DMS153 treated with DMSO at 0.1 percent for 48 hours (cell line): ENCODE data around the gene PKD2L1.
"Not testable (repeated sequence)": the region's sequence is repeated elsewhere in the genome, so short reads cannot be mapped to it uniquely, and the experiment has no call there.

Experiments
- DNase-seq: peaks from one replicate; lab custom pipeline; 2025; ENCODE audit not compliant: unreplicated experiment; lab: John Stamatoyannopoulos, UW

The PKD2L1 gene

DNA sequence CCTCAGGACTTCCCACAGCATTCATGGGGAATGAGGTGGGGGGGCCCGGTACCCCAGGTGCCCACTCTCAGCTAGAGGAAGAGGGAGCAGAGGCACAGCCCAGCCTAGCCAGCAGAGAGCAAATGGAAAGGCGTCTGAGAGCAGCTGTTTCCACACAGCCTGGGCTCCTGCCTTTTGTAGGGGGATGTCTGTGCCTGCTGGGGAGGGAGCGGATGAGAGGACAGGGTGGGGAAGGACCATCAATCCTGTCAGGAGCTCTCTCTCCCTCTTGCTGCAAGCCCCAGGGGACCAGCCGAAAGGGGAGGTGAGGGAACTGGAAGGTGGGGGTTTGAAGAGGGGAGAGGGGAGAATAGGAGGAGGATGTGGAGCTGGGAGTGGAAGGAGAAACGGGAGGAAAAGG lies at the start of gene PKD2L1:
PKD2L1 (minus strand) TSS at position 150 of the 400 bp plus-strand sequence; CDS start at position 25, 125 bp downstream.
- no peak for DNase-seq

DNA sequence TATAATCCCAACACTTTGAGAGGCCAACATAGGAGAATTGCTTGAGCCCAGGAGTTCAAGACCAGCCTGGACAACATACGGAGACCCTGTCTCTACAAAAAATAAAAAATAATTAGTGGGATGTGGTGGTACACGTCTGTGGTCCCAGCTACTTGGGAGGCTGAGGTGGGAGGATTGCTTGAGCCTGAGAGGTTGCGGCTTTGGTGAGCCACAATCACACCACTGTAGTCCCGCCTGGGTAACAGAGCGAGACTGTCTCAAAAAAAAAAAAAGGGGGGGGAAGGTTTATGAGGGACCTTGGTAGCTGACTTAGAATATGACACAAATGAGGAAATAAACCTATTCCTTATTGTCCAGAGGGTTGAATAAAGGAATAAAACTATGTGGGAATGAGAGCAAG lies 47.8 kb upstream of the PKD2L1 start:
- DNase-seq: no peak

DNA sequence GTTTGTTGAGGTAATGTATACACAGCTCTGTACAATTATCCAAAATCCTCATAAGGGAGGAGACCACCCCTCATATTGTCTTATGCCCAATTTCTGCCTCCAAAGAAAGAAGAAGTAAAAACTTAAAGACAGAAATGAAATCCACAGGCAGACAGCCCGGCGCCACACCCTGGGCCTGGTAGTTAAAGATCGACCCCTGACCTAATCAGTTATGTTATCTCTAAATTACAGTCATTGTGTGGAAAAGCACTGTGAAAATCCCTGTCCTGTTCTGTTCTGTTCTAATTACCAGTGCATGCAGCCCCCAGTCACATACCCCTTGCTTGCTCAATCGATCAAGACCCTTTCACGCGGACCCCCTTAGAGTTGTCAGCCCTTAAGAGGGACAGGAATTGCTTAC lies 46.6 kb upstream of the PKD2L1 start:
- DNase-seq: not testable (repeated sequence)

DNA sequence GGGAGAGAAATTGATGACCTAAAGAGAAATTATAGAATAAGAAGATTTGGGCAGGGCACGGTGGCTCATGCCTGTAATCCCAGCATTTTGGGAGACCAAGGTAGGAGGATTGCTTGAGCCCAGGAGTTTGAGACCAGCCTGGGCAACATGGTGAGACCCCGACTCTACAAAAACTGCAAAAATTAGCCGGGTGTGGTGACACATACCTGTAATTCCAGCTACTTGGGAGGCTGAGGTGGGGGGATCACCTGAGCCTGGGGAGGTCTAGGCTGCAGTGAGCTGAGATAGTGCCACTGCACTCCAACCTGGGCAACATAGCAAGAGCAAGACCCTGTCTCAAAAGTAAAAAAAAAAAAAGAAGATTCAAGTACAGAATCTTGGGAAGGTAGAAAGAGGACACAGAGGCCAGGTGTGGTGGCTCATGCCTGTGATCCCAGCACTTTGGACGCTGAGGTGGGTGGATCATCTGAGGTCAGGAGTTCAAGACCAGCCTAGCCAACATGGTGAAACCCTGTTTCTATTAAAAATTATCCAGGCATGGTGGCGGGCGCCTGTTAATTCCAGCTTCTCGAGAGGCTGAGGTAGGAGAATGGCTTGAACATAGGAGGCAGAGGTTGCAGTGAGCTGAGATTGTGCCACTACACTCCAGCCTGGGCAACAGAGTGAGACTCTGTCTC lies 44.8 kb upstream of the PKD2L1 start:
- DNase-seq: not testable (repeated sequence)

DNA sequence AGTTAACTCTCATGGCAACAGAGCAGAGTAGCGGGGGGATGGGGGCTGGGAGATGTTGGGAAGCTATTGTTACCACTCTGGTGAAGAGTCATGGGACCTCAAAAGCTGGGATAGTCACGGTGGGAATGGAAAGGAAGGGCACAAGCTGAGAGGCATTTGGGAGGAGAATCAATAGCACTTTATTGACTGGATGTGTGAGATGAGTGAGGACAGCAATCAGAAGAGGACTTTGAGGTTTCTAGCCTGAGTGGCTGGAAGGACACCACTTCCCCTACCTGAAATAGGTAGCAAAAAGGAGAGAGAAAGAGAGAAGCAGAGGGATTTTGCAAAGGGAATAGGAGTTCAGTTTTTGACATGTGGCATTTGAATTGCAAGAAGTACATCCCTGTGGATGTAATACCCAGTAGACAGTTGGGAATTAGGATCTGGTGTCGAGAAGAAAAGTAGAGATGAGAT lies 44.2 kb upstream of the PKD2L1 start:
- peak; percentile 15 for DNase-seq

DNA sequence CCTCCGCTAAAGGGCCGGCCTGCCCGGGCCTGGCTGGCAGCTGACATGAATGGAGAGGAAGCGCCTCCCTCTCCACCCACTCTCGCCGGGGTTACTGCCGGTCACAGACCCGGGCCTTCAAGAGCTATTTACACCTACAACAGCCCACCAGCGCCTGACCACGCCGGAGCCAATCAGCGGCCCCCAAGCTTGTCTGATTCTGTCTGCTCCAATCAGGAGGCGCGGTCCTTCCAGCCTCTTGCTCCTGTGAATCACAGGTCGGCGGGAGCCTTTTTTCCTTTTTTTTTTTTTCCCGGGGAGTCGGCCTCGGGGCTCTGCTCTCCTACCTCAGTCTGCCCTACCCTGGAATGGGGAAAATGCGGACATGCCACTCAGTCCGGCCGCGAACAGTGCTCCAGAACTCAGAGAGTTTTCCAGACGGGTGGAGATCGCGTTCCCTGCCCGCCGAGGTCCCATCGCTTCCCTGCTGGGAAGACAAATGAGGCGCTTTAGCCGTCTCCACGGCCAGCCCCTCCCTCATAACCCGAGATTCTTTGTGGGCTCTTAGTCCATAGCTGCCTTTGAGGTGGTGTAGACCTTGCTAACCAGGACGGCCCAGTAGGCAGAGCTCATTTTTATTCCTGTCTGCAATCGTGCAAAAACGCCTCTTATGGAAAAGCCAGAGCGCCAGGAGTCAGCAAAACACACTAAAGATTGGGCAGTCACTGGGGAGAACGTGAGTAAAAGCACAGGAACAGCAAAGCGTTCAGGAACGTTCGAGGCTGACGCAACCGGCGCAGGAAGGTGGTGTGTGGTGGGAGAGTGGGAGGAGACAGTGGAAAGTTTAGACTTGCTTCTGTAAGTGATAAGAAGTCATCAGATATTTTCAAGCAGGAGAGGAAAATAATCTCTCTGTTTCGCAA lies 43.5 kb upstream of the PKD2L1 start:
- DNase-seq: peak; percentile 94

DNA sequence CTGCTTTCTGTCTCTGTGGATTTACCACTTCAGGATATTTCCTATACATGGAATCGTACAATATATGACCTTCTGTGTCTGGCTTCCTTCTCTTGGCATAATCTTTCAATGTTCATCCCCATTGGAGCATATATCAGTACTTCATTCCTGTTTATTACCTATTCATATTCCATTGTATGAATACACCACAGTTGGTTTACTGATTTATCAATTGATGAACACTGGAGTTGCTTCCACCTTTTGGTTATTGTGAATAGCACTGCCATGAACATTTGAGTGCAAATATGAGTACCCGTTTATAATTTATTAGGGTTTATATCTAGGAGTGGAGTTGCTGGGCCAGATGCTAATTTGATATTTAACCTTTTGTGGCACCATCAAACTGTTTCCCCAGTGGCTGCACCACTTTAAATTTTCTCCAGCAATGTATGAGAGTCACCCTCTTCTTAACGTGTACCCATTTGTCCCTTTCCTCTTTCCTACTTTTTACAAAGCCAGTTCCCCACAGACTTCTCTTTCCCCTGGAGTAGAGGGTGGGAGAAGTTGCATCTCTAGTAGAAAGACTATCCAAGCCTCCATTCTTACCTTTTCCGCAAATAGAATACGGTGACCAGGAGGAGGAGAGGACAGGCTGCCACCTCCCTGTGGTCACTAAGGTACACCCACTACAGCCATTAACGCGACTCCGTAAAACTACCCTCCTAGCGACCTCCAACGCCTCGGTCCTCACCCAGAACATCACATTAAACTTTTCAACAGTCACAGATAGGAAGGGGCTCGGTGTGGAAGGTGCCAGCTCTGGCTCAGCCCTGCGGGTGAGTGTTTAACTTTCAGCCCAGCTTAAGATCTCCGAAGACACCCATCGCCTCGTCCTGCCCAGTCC lies 42.6 kb upstream of the PKD2L1 start:
- no peak for DNase-seq

DNA sequence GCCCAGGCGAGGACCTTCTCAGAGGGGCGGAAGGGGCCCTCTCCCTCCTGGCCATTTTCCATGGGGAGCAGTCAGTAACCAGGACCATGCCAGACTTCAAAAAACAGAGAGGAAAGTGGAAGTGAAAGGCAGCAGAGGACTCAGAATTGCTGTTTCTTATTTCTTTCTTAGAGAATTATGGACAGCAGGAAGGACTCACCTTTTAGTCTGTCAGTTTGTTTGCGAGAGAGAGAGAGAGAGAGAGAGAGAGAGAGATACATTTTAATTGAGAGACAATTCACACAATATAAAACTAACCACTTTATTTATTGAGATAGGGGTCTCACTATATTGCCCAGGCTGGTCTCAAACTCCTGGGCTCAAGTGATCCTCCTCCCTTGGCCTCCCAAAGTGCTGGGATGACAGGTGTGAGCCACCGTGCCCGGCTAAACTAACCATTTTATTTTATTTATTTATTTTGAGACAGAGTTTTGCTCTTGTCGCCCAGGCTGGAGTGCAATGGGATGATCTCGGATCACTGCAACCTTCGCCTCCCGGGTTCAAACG lies 41.5 kb upstream of the PKD2L1 start:
- no peak for DNase-seq

DNA sequence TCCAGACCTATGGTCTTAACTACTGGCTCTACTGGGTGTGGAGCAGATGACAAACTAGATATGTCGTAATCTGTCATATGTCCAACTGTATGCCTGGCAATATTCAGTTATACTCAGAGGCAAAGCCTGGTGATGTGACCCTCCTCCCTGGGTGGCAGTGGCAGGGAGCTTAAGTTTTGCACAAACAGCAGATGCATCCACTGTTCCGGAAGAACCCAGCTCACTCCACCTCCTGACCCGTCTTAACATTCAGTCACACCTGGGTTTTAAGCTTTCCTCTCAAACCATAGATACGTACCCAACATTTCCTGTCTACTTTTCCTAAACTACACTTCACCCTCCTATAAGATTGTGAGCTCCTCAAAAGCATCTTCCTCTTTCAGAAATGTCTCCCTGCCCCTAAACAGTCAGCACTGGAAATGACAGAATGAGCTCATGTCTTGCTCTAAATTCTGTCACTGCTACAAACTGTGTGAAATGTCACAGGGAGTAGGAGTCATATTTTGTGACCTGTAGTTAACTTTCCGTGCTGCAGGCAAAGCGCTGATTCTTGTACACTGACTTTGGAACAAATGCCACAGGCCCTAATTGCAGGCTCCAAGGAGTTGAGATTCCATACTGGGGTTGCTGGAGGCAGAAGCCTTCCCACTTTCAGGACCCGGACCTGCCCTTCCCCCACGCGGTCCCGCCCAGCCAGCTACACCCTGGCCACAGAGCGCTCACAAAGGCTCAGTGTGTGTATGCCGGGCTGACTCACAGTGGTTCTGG lies 40.9 kb upstream of the PKD2L1 start:
- DNase-seq: no peak

DNA sequence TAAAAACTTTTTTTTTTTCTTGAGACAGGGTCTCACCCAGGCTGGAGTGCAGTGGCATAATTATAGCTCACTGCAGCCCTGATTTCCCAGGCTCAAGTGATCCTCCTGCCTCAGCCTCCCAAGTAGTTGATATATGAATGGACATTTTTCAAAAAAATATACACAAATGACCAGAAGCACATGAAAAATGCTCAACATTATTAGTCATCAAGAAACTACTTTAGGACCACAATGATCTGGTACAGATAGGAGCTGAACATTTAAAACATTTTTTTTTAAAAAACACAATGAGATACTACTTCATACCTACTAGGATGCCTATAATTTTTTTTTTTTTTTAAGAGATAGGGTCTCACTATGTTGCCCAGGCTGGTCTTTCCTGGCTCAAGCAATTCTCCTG lies 38.7 kb upstream of the PKD2L1 start:
- DNase-seq: no peak

DNA sequence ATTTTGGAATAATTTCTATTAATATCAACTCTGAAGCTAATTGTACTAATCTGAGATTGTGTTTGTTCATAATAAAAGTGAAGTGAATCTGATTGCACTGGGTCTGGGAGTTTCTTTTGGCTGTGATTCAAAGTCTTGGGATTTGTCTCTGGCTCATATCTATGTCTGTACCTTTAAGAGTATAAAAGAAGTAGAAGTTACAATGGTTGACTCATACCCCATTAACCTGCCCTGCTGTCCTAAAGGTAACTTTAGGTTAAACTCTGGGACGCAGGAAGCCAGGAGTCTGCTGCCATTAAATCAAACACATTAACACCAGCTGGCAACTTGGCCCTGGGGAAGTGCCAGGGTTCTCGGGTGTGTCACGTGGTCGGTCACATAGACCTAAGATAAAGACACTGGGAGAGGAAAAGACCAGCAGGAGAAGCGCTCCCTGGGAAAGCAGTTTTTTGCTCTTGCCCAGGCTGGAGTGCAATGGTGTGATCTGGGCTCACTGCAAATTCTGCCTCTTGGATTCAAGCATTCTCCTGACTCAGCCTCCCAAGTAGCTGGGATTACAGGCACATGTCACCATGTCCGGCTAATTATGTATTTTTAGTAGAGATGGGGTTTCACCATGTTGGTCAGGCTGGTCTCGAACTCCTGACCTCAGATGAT lies 34.8 kb upstream of the PKD2L1 start:
- peak; percentile 84 for DNase-seq

DNA sequence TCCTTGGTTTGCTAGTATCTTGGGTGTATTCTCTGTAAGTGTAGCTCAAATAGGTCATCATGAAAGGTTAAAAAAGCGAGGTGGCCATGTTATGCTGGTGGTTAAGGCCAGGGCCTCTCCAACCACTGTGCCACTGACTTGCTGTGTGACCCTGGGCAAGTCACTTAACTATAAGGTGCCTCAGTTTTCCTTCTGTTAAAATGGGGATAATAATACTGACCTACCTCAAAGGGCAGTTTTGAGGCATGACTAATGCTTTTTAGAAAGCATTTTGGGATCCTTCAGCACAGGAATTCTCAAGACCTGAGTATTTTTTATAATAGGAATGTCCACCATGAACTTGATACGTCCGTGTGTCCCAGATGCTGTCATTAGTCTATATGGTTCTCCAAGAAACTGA lies 34.1 kb upstream of the PKD2L1 start:
- DNase-seq: no peak

DNA sequence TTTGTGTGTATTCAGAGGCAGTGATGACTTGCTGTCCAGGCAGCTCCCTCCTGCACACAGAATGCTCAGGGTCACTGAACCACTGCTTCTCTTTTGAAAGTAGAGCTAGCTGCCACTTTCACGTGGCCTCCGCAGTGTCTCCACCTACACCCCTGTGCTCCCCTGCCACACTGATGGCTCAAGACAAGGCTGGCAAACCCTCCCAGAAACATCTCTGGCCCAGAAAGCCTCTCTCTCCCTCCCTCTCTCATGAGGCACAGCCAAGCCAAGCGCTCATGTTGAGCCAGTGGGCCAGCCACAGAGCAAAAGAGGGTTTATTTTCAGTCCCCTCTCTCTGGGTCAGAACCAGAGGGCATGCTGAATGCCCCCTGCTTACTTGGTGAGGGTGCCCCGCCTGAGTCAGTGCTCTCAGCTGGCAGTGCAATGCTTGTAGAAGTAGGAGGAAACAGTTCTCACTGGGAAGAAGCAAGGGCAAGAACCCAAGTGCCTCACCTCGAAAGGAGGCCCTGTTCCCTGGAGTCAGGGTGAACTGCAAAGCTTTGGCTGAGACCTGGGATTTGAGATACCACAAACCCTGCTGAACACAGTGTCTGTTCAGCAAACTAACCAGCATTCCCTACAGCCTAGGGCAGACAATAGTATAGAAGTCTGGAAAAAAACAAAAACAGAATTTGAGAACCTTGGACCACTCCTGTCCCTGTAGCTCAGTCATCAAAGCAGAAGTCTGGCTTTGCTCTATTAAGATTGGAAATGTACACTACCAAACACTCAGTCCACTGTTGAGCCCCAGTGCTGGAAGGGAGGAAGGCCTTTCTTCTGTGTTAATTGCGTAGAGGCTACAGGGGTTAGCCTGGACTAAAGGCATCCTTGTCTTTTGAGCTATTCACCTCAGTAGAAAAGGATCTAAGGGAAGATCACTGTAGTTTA lies 32.8 kb upstream of the PKD2L1 start:
- DNase-seq: no peak

DNA sequence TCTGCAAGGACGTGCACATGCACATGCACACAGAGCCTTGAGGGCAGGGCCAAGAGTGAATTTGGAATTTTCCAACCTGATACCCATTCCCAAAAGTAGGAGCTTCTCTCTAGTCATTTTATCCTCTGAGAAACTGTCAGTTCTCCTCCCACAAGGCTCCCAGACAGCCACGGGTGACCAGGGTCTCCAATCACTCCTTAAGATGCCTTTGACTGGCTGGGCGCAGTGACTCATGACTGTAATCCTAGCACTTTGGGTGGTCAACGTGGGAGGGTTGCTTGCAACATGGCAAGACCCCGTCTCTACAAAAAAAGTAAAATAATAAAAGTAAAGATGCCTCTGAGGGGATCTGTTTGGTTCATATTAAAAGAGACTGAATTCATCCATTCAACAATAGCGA lies 30.2 kb upstream of the PKD2L1 start:
- no peak for DNase-seq

DNA sequence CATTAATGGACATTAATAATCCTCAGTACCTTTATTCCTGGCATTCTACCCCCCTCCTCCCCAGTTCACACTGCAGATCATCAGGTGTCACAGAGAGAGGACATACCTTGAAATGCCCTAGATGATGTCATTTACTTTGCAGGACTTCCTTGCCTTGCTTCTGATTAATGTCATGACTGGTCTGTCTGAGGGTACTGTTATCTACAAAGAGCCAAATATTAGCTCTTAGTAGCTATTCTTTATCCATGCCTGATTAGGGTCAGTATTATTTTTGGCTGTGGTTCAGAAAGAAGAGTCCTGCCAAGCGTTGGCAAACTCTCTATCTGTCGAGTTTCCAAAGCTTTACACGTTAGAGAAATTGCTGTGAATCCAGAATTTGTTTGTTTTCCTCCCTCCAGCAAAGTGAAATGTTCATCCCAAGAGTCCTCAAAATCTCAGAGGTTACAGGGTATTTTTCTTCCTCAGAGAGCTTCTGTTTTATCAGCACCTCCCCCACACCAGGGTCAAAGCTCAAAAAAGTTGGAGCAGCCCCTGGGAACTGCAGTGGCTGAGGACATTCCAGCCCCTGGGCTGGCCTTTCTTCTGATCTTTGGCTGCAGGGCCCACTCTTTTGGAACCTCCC lies 29.6 kb upstream of the PKD2L1 start:
- no peak for DNase-seq

DNA sequence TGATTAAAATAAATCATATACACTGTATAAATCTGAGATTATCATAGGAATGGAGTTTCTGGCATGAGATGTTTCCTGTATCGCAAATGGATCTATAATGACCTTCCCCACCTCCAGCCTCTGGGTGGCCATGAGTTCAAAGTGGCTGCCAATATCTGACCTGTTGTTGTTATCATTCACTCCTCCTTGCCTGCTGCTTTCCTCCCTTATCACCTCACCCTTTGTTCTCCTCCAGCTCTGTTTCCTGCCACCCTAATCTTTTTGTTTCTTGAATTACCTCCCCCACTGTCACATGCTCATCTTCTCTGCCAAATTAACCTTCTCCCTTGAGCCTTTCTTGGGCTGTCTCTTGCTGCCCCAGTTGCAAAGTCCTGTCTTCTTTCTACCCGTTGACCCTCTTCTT lies 29.0 kb upstream of the PKD2L1 start:
- no peak for DNase-seq

DNA sequence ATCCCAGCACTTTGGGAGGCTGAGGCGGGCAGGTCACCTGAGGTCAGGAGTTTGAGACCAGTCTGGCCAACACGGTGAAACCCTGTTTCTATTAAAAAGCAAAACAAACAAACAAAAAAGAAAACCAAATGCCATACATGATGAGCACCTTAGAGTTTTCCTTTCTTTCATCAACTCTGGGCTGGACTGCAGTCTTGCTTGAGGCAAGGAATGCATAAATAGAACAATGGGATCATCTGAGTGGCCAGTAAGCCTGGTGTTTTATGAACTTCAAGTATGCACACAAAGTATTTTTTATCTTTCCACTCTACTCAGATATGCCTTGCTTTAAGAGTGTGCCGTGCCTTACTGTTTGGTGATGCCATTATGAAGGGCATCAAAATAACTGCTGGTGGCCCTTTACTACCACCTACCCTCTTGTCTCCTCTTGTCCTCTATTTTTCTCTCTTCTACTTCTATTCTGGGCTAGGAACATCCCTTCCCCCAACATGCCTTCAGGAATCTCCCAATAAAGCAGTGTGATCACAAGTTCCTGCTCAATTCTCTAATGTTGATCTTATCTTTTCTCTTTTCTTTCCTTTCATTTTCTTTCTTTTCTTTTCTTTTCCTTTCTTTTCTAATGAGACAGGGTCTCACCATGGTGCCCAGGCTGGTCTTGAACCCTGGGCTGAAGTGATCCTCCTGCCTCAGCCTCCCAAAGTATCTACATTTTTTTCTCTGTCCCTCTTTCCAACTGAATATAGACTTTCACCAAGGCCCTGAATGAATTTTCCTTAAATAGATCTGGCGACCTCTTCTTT lies 27.2 kb upstream of the PKD2L1 start:
- no peak for DNase-seq
